Islet of Langerhans (tissue), 1 donor: ENCODE data around the gene VAT1.
A peak's percentile ranks its signal among the peaks of the same experiment; 100 is the strongest.

Experiments used
- FAIRE-seq: peaks from one replicate; lab custom pipeline; 2011; peaks lifted over from hg19 to GRCh38; lab: Jason Lieb, UNC

Gene VAT1

DNA sequence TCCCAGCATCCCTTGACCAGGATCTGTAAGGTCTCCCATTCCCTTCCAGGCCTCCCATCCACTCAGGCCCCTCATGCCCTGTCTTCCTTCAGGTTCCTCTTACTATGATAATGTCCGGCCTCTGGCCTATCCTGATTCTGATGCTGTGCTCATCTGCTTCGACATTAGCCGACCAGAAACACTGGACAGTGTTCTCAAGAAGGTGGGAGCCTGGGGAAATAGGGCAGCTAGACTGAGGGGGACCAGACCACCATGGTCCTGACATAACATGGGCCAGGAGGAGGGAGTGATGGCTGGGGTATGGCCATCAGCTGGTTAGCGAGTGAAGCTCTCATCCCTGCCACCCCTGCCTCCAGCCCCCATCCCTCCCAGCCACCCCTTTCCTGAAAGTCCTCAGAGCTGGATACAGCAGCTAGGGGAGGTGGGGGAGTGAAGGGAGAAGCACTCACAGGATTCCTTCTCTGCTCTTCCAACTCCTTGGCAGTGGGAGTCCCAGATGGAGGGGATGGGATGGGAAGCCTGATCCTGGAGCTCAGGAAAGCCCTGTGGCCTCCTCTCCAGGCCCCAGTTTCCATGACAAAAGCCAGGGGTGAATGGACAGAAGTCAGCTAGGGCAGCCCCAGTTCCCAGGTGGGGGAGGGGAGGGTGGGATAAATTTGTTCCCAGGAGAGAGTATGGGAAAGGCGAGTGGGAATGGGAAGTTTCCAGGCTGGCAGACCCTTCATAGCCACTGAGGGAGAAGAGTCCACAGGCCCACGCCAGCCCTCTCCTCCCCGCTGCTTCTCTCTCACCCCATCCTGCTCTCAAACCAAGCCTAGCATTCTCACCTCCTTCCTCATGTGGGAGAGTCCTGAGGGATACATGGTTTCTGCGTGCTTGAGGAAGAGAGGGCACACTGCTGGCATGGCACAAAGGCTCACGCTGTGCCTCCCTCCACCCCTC lies 5.2 kb upstream of the VAT1 start:
- no peak for FAIRE-seq

DNA sequence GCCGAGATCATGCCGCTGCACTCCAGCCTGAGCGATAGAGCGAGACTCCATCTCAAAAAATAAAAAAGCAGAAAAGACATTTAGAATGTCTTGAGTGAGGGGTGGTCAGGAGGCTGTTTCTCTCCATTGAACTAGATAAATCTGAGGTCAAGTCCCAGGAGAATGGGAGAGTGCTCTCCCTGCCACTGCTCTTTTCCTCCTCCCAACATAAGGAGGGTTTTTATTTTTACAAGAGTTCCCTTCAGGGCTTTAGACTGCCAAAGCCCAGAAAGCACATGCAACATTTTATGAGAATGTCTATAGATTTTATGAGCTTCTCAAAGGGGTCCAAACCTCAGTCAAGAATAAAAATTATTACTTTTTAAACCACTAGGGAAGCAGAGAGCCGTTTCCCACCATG lies 4.4 kb upstream of the VAT1 start:
- FAIRE-seq: no peak

DNA sequence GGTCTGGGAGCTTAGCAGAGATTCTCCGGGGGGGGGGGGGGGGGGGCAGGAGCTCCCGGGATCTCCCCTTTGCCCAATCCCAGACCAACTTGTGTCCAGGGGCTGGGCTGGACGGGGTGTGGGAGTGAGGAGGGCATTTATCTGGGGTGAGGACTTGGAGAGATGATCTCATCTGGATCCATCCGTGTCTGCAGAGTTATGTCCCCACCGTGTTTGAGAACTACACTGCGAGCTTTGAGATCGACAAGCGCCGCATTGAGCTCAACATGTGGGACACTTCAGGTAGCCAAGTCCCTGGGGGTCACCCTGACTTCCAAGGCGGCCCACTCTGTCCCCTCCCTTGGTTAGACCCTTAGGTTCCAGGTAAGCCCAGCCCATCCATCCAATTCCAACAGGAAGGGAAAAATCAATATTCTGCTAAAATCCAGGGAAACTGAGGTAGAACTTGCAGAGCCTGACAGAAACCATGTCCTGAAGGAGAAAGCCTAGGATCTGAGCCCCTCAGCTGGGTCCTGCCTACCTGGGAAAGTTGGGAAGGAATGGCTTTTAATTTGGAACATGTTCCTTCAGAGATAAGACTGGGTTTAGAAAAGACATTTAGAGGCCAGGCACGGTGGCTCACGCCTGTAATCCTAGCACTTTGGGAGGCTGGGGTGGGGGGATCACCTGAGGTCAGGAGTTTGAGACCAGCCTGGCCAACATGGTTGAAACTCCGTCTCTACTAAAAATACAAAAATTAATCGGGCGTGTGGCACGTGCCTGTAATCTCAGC lies 3.8 kb upstream of the VAT1 start:
- FAIRE-seq: no peak

DNA sequence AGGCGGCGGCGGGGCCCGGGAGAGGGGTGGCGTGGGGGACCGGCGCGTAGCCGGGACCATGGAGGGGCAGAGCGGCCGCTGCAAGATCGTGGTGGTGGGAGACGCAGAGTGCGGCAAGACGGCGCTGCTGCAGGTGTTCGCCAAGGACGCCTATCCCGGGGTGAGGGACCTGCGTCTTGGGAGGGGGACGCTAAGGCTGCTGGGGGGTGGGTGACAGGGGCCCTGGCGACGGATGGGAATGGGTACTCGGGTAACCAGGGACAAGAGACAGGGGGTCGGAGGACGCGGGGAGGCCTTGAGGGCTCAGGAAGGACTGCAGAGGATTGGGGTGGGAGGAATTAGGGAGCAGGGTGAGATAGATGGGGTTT lies 3.1 kb upstream of the VAT1 start:
- FAIRE-seq: no peak

DNA sequence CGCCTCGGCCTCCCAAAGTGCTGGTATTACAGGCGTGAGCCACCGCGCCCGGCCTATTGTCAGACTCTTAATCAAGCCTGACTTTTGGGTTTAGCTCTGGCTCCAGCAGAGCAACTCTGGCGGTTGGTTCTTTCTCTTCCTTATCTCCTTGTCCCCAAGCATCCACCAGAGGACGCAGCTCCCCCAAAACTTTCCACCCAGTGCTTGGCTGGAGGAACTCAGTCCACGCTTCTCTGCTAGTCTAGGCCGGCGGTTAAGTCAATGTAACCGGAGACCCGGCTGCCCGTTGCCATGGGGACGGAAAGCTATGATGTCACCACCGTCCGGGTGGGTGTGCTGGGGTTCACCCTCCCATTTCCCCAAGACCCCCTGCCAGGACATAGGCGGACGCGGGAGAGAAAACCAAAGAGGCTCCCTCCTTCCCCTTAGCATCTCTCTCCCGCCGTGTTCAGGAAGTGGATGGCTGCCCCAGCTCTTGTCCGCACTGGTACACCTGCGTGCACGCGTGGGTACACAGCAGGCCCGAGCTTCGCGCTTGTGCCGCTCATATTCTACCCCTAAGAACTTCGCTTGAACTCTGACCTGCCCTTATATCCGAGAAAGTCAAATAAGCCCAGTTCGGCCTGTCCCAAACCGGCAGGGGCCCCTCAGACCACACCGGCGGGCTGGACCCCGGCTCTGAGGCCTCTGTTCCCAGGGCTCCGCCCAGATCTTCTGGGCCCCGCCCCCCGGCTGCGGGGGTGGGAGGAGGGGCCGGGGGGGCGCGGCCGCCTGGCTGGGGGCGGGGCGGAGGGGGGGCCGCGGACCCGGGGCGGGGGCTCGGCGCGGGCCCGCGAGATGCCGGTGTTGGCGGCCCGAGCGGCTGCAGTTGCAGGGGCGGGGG lies 2.5 kb upstream of the VAT1 start, which contains the start of gene RND2:
TSS of gene RND2 (plus strand) at position 825 of the 883 bp plus-strand sequence. CDS start 117 bp downstream, outside the sequence.
- peak; percentile 91 for FAIRE-seq

DNA sequence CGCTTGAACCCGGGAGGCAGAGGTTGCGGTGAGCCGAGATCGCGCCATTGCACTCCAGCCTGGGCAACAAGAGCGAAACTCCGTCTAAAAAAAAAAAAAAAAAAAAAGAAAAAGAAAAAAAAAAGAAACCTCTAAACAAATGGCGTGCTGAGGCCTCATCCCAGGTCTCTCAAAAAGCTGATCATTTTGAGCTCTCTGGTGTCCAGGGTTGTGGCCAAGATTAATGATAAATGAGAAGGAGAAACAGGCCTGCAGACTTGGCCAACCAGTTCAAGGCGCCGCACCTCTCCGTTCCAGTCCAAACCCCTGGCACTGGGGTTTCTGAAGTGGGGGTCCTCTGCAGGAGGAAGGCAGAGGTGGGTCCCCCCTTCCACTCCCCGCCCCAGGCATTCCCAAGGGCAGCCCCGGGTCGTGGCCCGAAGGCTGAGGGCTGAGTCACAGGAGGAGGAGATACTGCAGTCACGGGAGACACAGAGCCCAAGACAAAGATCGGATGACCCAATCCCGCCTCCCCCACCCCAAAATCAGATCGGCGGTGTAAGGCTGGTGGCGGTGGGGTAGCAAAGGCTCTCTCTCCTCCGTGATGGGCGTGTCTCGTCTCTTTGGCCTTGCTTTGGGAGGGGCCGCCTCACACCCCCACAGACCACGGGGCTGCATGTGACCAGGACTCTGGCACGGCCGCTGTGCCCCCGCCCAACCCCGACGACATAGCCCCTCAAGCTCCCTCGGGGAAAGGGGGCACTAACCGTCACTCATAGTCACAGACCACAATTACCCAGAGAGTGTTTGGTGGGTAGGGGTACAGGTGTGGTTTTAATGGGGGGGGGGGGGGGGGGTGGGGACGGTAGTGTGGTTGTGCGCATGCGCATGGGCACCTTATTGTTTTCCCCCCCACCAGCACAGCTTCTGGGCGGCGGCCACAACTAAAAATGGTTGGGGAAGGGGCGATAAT lies 1.1 kb downstream of the VAT1 start:
- FAIRE-seq: no peak

DNA sequence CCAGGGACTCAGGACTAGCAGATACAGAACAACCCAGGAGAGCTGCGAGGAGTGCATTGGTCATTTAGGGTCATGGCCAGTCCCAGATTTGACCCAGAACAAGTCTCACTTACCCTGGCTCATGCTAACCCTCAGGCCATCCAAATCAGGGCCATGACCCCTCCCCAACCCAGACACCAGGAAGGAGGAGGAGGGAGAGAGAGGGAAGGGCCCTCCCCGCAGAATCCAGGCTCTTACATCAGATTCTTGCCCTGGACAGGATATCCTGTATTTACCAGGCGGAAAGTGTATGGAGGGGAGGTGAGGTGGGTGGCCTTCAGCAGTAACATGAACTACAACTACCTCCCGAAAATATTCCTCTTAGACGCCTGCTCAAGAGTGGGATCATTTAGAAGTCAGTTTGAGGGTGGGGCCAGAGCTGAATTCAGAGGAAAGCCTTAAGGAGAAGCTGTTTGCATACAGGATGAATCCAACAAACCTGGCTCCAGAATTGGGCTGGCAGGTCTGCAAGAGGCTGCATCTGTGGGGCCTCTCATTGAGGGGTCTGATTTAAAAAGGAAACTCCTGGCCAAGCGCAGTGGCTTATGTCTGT lies 2.1 kb downstream of the VAT1 start:
- no peak for FAIRE-seq

DNA sequence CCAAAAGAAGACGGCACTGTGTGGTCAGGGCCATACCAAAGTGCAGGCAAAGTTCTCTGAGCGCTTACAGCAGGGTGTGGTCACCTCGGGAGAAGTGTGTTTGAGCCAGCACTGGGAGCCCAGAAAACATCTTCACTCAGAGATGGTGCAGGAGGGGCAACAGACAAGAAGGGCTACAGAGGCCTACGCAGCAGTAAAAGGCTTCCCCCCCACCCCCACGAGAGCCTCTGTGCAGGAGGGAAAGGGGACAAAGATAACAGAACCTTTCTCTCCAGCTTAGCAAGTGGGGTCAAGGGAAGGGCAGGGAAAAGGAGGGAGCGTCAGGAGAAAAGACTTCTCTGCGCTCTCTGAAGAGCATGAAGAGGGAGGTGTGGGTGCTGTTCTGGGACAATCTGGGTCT lies 2.8 kb downstream of the VAT1 start:
- no peak for FAIRE-seq

DNA sequence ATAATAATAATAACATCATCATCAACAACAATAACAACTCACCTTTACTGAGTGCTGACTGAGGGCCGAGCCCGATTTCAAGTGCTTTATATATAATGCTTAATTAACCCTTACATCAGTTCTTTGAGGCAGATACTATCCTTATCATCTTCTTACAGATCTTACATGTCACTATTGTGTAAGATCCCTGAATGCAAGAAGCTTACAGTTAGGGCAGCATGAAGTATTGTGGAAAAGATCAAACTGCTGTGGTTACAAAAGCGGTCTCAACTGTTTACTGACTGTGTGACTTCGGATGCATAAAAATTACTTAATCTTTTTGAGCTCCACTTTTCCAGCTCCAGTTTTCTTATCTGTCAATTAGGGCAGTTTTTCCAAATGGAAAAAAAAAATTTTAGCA lies 3.3 kb downstream of the VAT1 start:
- FAIRE-seq: no peak

DNA sequence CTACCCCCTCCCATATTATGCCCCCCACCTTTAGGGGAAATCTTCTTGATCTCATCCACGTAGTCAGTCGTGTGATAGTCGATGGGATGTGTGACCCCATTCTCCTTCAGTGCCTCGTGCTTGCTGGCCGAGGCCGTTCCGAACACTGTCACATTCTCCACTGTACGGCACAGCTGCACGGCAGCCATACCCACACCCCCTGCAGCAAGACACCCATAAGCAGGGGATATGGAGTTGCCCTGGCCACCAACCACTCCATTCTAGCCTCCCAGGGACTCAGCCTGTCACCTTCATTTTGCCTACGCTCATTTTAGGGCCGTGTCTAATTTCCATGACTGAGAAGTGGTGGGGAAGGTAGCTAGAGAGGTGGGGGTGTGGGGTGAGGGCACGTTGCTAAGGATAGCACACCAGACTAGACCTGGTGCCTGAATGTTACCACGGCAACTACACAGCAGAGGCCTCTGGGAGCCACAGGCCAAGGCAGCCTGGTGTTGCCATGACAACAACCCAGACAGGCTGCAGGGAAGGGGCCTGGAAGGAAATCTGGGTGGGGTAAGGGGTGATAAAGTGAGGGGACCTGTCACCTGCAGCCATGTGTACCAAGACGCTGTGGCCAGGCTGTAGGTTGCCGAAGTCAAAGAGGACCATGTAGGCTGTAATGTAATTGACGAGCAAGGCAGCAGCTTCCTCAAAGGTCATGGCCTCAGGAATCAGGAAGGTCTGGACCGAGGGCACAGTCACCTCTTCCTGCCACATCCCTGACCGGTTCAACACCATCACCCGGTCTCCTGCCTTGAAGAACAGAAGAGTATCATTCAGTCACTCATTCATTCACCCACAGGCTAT lies 4.0 kb downstream of the VAT1 start:
- FAIRE-seq: no peak

DNA sequence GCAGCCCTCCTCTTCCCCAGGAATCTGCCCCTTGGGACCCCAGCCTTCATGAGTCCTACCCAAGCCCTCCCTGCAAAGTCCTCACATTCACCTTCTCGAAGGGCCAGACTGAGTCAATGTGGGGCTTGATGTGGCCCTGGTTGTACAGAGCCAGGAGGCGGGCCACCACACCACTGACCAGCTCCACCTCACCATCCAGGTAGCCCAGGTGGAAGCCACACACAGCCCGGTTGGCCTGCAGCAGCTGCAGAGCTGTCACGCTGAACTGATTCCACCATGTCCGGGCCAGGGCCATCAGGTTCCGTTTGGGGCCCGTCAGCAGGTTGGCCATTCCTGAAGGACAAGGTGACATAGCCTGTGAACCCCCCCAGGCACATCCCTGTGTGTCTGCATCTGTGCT lies 6.0 kb downstream of the VAT1 start:
- FAIRE-seq: no peak

DNA sequence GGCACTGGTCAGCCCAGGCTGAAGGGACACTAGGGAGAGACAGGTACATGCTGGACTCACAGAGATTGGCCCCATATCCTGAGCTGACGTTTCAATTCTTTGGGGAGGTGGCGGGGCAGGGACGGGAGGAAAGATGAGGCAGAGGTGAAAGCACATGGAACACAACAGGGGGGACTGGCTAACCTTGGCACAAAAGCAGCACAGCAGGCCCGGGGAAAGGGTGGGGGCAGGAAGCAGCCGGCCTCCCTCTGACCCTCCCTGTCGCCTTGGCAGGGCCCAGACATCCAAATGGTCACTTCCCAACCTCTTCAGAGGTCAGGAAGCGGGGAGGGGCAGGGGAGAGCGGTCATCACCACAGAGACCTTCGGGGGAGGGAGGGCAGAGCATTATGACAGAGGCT lies 6.6 kb downstream of the VAT1 start:
- FAIRE-seq: no peak

DNA sequence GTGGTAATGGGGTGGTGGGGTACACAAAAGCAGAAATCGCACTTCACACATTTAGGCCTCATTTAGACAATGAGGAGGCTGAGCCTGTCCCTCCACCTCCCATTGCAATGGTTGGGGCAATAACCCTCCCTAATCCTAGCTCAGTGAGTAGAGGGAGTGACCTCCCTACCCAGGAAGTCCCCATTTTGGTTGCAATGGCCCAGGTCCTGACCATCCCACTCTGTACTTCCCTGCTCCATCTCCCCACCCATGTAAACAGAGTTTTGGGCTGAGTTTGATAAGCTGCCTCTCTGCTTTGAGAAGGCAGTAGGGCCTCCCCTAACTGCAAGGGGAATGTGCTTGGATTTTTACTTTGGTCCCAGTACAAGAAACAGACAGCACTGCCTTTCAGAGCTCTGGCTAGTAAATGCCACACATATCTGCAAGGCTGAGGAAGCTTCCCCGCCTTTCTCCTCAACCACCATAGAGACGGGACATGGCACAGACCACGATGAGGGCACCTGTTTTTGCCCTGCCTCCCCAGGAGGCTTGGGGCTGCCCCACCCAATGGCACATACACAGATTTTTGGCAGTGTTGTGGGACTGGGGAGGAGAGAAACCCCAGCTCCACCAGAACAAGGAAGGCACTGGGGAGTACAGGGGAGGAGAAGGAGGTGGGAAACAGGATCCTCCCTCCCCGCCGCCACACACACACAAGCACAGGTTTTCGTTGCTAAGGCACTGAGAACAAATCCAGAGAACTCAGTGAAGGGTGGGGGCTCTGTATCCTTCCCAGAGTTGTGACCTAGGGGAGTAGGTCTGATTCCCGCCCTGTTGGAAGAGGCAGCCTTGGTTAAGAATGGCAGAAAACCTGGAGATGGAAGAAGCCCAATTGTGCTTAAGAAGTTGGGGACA lies 7.3 kb downstream of the VAT1 start:
- FAIRE-seq: no peak

DNA sequence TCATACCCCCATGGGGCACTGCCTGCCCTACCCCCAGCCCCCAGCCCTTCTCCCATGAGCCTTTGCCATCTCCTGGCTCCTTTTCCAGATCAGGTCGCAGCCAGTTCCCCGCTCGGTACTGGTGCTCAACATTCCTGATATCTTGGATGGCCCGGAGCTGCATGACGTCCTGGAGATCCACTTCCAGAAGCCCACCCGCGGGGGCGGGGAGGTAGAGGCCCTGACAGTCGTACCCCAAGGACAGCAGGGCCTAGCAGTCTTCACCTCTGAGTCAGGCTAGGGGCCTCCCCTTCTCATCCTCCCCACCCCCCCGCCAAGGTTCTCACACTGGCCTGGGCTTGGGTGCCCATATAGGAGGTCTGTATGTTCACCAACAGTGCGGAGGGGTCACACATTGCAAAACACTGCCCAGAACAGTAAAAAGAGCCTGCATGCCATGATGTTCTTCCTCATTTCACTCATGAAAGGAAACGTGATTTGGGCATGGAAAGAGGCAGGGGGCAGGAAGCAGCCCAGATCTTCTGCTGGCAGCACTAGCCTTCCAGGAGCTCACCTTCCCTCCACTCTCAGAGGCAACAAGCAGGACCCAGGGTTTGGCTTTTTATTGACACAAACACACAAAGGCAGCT lies 8.1 kb downstream of the VAT1 start:
- no peak for FAIRE-seq

DNA sequence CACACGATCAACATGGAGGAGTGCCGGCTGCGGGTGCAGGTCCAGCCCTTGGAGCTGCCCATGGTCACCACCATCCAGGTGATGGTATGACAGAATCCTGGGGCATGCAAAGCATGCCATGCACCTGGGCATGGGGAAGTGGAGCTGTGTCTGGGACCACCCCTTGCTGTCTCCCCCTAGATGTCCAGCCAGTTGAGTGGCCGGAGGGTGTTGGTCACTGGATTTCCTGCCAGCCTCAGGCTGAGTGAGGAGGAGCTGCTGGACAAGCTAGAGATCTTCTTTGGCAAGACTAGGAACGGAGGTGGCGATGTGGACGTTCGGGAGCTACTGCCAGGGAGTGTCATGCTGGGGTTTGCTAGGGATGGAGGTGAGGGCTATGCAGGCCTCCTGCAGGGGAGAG lies 8.9 kb downstream of the VAT1 start:
- no peak for FAIRE-seq

DNA sequence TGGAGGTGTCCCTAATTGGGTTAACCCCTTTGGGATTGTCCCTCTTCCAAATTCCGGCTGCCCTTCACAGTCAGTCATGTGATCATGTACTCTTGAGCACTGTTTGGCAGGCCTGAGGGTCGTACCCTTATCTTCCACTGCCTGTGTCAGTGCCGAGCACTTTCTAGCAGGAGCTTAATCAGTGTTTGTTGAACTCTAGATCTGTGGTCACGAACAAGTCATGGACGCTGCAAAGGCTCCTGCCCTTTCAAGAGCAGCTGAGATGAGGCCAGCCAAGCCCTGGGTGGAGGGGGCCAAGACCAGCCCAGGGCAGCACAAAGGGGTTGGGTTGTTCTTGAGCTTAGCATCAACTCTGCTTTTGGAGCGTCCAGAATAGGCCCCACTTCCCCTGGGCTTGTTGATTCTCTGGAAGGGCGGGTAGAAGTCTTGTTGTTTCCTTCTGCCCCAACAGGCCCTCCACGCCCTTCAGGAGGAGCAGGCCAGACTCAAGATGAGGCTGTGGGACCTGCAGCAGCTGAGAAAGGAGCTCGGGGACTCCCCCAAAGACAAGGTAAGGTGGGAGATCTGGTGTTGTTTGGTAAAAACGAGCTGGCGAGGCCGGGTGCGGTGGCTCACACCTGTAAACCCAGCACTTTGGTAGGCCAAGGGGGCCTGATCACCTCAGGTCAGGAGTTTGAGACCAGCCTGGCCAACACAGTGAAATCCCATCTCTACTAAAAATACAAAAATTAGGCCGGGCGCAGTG lies 10.3 kb downstream of the VAT1 start:
- no peak for FAIRE-seq

DNA sequence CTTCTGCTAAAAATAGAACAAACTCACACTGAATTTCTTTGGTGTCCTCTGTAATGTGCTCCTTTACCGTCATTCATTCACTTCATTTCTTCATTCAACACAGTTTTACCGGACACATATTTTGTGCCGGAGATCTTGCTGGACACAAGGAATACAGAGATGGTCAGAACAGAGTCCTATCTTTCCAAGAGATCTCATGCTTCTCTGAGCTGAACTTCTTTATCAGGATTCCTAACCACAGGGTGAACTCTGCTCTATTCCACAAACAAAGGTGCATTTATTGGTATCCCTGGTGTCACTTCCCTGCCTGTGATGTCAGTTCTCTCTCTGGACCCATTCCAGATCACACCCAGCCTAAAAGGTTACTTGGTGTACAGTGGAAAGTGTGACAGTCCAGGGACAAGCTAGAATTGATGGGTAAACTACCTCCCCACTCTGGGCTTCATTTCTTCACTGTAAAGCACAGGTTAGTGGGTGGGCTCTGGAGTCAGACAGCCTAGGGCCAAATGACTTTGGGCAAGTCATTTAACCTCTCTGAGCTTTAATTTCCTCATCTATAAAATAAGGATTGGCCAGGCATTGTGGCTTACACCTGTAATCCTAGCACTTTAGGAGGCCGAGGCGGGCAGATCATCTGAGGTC lies 11.4 kb downstream of the VAT1 start:
- FAIRE-seq: no peak
